WI38 (cell line): ENCODE results near the gene CCDC158.

Source experiments
- H3K4me3 ChIP-seq: 2 replicates; pipeline ENCODE4 v1.5.1; 2011; ENCODE audit warnings: low read depth, mild to moderate bottlenecking, control low read depth, low read length
- CTCF ChIP-seq: IDR thresholded peaks from 2 replicates; pipeline ENCODE4 v1.5.1; 2012; ENCODE audit warnings: low read depth, mild to moderate bottlenecking, control low read depth, low read length

CCDC158 gene

GRCh38 chr4:76443376-76443775 lies 22.4 kb upstream of the CCDC158 start:
- no peak for TF ChIP-seq CTCF

GRCh38 chr4:76442807-76443206 lies 21.9 kb upstream of the CCDC158 start:
- no peak for TF ChIP-seq CTCF
- no peak overlapping the region for H3K4me3 ChIP-seq

More at GRCh38 chr4:76443376-76443775, 22.4 kb upstream of the CCDC158 start:
- no peak overlapping the region for H3K4me3 ChIP-seq

GRCh38 chr4:76441881-76442280 lies 20.9 kb upstream of the CCDC158 start:
- TF ChIP-seq CTCF: no peak
- H3K4me3 ChIP-seq: no peak overlapping the region

- TF ChIP-seq CTCF: no peak
- no peak overlapping the region for H3K4me3 ChIP-seq
Observed at GRCh38 chr4:76439491-76439890, 18.6 kb upstream of the CCDC158 start.

GRCh38 chr4:76435528-76436319 lies 14.8 kb upstream of the CCDC158 start:
- no peak for TF ChIP-seq CTCF
- no peak overlapping the region for H3K4me3 ChIP-seq

GRCh38 chr4:76434901-76435527 lies 14.1 kb upstream of the CCDC158 start, which contains the start of gene SHROOM3:
SHROOM3 (plus strand) TSS chr4:76435229; CDS start chr4:76436053, 824 bp downstream.
- TF ChIP-seq CTCF: no peak
- H3K4me3 ChIP-seq: no peak within 1 kb of the TSS
